HG03097 (cell line): ENCODE results near the gene OR11G2.
"Not testable (repeated sequence)": the region's sequence is repeated elsewhere in the genome, so short reads cannot be mapped to it uniquely, and the experiment has no call there.

Experiments
- ATAC-seq: cut with Tn5 transposase; IDR thresholded peaks from one replicate; pipeline ENCODE4 v1.9.1; 2021; ENCODE audit not compliant: unreplicated experiment, low FRiP score

OR11G2 gene, protein sequence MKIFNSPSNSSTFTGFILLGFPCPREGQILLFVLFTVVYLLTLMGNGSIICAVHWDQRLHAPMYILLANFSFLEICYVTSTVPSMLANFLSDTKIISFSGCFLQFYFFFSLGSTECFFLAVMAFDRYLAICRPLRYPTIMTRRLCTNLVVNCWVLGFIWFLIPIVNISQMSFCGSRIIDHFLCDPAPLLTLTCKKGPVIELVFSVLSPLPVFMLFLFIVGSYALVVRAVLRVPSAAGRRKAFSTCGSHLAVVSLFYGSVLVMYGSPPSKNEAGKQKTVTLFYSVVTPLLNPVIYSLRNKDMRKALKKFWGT

DNA sequence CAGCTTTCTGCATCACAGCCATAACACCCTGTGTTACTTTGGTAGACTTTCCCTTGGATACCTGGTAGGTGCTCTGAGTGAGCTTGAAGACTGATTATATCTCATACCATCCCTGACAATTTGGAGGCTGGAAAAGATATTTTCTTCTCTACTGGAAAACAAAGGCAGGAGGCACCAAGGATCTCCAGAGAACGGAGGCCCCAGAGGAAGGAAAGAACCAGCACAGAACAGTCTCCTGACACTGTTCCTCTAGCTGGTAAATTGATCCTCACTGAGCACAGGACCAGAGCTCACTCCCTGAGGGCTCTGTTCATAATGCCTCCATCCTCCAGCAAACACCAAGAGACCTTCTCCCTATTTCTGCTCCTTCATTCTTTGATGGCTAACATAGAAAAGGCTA is at the start of gene OR11G2:
Gene OR11G2 (plus strand): TSS at position 301 of the 400 bp plus-strand sequence. CDS start 6,542 bp downstream, outside the sequence.
- ATAC-seq: no peak

DNA sequence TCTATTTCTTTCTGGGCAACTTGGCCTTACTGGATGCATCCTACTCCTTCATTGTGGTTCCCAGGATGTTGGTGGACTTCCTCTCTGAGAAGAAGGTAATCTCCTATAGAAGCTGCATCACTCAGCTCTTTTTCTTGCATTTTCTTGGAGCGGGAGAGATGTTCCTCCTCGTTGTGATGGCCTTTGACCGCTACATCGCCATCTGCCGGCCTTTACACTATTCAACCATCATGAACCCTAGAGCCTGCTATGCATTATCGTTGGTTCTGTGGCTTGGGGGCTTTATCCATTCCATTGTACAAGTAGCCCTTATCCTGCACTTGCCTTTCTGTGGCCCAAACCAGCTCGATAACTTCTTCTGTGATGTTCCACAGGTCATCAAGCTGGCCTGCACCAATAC is 46.8 kb upstream of the OR11G2 start:
- ATAC-seq: no peak

DNA sequence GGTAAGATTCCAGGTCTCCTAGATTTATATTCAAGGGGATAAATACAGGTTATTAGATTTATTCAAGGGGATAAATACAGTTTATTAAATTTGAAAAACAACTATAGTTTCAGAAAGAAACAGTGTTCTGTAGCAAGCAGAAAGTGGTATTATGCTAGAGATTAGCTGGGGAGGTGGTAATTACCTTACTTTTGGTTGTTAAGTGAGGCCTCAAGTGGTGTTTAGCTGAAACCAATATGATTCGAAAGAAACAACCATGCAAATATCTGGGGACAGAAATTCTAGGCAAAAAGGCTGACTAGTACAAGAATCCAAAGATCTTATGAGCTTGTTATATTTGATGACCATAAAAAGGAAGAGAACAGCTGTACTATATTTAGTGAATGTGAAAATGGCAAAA is 45.9 kb upstream of the OR11G2 start:
- ATAC-seq: no peak

GRCh38 chr14:20164462-20164861 is 26.2 kb upstream of the OR11G2 start:
- ATAC-seq: no peak

GRCh38 chr14:20167091-20167490 is 23.6 kb upstream of the OR11G2 start:
- ATAC-seq: no peak

- ATAC-seq: not testable (repeated sequence)
Measured at GRCh38 chr14:20169852-20170251, 20.8 kb upstream of the OR11G2 start.

DNA sequence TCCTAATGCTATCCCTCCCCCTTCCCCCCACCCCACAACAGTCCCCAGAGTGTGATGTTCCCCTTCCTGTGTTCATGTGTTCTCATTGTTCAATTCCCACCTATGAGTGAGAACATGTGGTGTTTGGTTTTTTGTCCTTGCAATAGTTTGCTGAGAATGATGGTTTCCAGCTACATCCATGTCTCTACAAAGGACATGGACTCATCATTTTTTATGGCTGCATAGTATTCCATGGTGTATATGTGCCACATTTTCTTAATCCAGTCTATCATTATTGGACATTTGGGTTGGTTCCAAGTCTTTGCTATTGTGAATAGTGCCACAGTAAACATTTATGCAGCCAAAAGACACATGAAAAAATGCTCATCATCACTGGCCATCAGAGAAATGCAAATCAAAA is 16.5 kb upstream of the OR11G2 start:
- not testable (repeated sequence) for ATAC-seq

DNA sequence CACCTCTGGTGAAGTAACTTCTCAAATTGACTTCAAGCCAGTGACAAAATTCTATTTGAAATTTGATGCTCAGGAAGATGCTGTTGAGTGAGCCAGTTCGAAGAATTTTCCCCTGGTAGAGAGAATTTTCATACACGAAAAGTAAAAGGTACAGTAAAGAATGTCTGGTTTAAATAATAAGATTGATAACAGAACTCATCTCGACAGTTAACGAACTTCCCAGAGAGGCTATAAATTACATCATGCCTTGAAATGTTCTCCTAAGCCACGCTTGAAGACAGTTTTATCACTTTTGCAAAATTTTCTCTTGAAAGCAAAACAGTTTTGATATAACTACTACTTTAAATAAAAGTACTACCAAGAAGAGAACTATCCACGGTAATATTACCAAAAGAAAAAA is 14.4 kb upstream of the OR11G2 start:
- no peak for ATAC-seq

GRCh38 chr14:20177433-20177974 is 13.2 kb upstream of the OR11G2 start:
- no peak for ATAC-seq

DNA sequence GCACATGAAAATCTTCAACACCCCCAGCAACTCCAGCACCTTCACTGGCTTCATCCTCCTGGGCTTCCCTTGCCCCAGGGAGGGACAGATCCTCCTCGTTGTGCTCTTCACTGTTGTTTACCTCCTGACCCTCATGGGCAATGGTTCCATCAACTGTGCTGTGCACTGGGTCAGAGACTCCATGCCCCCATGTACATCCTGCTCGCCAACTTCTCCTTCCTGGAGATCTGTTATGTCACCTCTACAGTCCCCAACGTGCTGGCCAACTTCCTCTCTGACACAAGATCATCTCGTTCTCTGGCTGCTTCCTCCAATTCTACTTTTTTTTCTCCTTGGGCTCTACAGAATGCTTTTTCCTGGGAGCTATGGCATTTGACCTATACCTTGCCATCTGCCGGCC is 11.5 kb upstream of the OR11G2 start:
- ATAC-seq: no peak

- no peak for ATAC-seq
Measured at GRCh38 chr14:20179880-20180279, 10.8 kb upstream of the OR11G2 start.

GRCh38 chr14:20180486-20180885 is 10.2 kb upstream of the OR11G2 start:
- no peak for ATAC-seq

DNA sequence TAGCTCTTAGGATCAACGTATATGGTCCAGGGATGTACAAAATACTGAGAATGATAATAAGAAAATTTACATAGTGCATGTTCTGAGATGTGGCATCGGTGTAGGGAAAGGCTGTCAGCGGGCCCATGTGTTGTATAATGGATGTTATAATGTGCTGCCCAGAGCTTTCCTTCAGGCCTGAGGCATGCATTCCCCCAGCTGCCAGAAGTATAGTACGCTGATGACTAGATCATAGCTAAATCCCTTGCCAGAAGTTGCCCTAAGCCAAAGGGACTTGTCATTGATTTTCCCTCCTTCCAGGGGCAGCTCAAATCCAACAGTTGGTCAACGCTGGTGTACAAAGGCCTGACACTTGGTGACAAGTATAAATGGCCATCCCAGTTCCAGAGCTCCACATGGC is 6.5 kb upstream of the OR11G2 start:
- ATAC-seq: no peak

GRCh38 chr14:20191396-20191795 is 700 bp downstream of the OR11G2 start:
- ATAC-seq: no peak

- ATAC-seq: no peak
Measured at GRCh38 chr14:20194101-20194500, 3.4 kb downstream of the OR11G2 start.

DNA sequence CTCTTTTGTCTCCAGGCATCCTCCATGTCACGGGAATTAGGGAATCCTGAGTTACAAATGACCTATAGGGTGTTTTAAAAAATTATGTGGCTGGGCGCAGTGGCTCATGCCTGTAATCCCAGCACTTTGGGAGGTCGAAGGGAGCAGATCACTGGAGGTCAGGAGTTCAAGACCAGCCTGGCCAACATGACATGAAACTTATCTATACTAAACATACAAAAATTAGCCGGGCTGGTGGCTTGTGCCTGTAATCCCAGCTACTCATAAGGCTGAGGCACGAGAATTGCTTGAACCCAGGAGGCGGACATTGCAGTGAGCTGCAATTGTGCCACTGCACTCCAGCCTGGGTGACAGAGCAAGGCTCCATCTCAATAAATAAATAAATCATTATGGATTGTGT is 4.5 kb downstream of the OR11G2 start:
- not testable (repeated sequence) for ATAC-seq

DNA sequence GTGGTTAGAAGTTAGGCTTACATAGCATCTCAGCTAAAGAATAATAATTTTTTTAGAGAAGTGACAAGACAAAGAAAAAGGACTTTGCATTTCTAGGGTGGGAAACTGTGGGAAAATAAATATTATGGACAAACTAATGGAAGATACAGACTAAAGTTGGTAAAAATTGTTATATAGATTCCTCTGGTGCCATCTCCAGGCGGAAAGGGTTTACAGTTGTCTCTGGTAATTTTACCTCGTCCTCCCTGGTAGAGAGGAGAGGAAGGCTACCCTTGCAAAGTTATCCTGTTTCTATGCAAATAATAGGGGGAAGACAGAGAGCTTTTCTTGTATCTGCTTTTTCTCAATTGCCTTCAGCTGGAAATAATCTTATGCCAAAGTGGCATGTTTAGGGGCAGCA is 5.2 kb downstream of the OR11G2 start:
- ATAC-seq: no peak

- no peak for ATAC-seq
Measured at GRCh38 chr14:20197459-20197858, 6.8 kb downstream of the OR11G2 start.

GRCh38 chr14:20198991-20199390 is 8.3 kb downstream of the OR11G2 start:
- no peak for ATAC-seq

GRCh38 chr14:20204721-20205120 is 14.0 kb downstream of the OR11G2 start:
- no peak for ATAC-seq

DNA sequence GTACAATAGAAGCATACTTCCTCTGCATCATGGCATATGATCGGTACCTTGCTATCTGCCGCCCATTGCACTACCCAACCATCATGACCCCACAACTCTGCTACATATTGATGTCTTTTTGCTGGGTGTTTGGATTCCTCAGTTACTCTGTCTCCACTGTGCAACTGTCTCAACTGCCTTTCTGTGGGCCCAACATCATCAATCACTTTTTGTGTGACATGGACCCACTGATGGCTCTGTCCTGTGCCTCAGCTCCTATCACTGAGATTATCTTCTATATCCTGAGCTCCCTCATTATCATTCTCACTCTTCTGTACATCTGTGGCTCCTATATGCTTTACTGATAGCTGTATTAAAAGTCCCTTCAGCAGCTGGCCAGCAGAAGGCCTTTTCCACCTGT is 18.9 kb downstream of the OR11G2 start:
- no peak for ATAC-seq

DNA sequence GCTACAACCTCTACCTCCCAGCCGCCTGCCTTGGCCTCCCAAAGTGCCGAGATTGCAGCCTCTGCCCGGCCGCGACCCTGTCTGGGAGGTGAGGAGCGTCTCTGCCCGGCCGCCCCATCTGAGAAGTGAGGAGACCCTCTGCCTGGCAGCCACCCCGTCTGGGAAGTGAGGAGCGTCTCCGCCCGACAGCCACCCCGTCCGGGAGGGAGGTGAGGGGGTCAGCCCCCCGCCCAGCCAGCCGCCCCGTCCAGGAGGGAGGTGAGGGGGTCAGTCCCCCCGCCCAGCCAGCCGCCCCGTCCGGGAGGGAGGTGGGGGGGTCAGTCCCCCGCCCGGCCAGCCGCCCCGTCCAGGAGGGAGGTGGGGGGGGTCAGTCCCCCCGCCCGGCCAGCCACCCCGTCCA is 21.7 kb downstream of the OR11G2 start:
- not testable (repeated sequence) for ATAC-seq

GRCh38 chr14:20215196-20215595 is 24.5 kb downstream of the OR11G2 start:
- ATAC-seq: no peak
